Glomerular endothelial cell (primary cell): ENCODE data around the gene CELF5. TPM values are rescaled to one million over a fixed set of nuclear protein-coding genes. Genes with fewer than 3 reads are reported as not detected.
A peak's percentile ranks its signal among the peaks of the same experiment; 100 is the strongest.
"Not testable (repeated sequence)": the region's sequence is repeated elsewhere in the genome, so short reads cannot be mapped to it uniquely, and the experiment has no call there.

Experiments used
- DNase-seq: peaks from one replicate; pipeline ENCODE4 v3.0.0-alpha.2; 2011; ENCODE audit warnings: low read depth, low spot score; ENCODE audit errors: extremely low read depth
- total RNA-seq: library from RNA; depleted of rRNA; stranded (reverse); fragments of >200 nt; gene quantifications from 2 replicates; pipeline ENCODE4 v1.2.3, GENCODE V29; 2015

Gene CELF5
- total RNA-seq, 1 donor from 2014 or later, result 0.41 TPM

- DNase-seq, result no peak
These were observed 18.1 kb upstream of the CELF5 start for GRCh38 chr19:3206216-3206953.

DNA sequence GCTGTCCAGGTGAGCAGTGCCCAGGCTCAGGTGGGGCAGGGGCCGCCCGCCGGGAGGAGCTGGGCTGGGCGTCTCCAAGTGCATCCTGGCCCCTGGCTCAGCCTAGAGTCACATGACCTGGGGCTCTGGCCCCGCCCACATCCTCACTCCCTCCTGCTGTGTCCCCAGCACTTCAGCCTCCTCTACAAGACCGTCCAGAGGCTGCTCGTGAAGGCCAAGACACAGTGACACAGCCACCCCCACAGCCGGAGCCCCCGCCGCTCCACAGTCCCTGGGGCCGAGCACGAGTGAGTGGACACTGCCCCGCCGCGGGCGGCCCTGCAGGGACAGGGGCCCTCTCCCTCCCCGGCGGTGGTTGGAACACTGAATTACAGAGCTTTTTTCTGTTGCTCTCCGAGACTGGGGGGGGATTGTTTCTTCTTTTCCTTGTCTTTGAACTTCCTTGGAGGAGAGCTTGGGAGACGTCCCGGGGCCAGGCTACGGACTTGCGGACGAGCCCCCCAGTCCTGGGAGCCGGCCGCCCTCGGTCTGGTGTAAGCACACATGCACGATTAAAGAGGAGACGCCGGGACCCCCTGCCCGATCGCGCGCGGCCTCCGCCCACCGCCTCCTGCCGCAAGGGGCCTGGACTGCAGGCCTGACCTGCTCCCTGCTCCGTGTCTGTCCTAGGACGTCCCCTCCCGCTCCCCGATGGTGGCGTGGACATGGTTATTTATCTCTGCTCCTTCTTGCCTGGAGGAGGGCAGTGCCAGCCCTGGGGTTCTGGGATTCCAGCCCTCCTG is 16.8 kb upstream of the CELF5 start:
- DNase-seq, result no peak

DNA sequence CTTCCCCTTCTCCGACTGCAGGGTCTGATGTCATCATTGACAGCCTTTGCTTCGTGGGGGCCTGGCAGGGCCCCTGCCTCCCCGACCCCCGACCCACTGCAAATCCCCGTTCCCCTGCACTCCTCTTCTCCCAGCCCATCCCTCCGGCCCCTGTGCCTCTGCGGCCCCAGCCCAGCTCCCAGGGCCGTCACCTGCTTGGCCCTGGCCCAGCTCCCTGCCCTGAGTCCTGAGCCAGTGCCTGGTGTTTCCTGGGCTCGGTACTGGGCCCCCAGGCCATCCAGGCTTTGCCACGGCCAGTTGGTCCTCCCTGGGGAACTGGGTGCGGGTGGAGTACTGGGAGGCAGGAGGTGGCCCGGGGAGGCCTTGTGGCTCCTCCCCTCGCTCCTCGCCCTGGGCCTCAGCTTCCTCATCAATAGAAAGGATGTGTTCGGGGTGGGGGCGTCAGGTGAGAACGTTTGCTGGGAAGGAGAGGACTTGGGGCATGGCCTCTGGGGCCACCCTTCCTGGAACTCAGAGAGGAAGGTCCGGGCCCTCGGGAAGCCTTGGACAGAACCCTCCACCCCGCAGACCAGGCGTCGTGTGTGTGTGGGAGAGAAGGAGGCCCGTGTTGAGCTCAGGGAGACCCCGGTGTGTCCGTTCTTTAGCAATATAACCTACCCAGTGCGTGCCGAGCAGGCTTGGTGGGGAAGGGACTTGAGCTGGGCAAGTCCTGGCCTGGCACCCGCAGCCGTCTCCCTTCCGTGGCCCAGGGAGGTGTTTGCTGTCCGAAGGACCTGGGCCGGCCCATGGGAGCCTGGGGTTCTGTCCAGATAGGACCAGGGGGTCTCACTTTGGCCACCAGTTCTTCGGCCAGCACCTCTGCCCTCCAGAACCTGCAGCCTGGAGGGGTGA is 15.9 kb upstream of the CELF5 start:
- no peak for DNase-seq

- peak; percentile 1 for DNase-seq
These were observed 14.0 kb upstream of the CELF5 start for GRCh38 chr19:3210347-3211017.

GRCh38 chr19:3211191-3211590 is 13.3 kb upstream of the CELF5 start:
- DNase-seq, result no peak

- no peak for DNase-seq
These were observed 11.3 kb upstream of the CELF5 start for GRCh38 chr19:3213159-3213558.

DNA sequence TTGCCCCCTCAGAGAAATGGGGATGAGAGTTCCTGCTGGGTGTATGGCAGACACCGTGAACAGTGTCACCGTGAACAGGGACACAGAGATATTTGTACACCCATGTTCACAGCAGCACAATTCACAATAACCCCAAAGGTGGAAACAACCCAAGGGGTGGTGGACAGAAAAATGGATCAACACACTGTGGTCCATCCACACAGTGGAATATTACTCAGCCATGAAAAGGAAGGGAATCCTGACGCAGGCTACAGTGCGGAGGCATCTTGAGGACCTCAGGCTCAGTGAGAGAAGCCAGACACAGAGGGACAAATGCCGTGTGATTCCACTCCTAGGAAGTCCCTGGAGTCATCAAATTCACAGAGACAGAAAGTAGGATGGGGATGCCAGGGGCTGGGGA is 7.6 kb upstream of the CELF5 start:
- no peak for DNase-seq

GRCh38 chr19:3220576-3220975 is 3.9 kb upstream of the CELF5 start:
- no peak for DNase-seq

- not testable (repeated sequence) for DNase-seq
These were observed 2.9 kb upstream of the CELF5 start for GRCh38 chr19:3221576-3221975.

DNA sequence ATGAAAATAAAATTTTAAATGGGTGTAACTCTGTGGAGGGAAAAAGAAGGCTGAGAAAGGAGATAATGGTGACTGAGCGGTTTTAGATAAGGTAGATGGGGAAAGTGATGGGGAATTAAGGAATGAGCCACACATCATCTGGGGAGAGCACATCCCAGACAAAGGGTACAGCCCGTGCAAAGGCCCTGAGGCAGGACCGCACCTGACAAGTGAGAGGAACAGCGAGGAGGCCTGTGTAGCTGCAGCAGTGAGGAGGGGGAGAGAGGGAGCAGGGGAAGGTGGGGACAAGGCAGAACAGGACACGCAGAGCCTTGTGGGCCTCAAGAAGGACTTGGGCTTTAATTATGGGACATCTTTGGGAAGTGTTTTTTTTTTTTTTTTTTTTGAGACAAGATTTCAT is 1.8 kb upstream of the CELF5 start:
- DNase-seq, result no peak

- no peak for DNase-seq
These were observed 666 bp downstream of the CELF5 start for GRCh38 chr19:3225169-3225485.

- no peak for DNase-seq
These were observed 1.2 kb downstream of the CELF5 start for GRCh38 chr19:3225677-3226093.

DNA sequence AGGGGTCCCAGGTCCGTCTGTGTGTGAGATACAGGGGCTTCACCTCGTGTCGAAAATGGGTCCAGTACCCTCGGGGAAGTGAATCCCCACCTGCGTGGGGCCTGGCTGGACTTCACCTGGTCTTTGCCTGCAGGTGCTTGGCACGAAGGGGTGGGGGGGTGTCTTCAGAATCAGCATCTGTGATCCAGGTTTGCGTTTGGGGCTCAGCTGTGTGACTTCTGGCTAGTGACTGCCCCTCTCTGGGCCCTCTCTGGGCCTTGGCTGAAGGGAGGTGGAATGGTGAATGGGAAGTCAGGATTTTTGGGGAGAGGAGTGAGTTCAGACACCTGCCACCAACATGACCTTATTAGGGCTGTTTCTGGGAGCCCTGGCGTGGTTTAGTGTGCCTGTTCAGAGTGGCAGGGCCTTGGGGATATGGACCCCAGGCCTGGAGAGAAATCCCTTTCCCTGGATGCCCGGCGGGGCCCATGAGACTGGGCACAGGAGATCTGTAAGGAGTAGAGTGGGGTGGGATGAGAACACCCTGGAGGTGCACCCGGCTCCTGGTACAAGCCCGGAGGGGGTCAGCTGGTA is 2.7 kb downstream of the CELF5 start:
- DNase-seq, result no peak

- DNase-seq, result no peak
These were observed 4.9 kb downstream of the CELF5 start for GRCh38 chr19:3229346-3229743.

DNA sequence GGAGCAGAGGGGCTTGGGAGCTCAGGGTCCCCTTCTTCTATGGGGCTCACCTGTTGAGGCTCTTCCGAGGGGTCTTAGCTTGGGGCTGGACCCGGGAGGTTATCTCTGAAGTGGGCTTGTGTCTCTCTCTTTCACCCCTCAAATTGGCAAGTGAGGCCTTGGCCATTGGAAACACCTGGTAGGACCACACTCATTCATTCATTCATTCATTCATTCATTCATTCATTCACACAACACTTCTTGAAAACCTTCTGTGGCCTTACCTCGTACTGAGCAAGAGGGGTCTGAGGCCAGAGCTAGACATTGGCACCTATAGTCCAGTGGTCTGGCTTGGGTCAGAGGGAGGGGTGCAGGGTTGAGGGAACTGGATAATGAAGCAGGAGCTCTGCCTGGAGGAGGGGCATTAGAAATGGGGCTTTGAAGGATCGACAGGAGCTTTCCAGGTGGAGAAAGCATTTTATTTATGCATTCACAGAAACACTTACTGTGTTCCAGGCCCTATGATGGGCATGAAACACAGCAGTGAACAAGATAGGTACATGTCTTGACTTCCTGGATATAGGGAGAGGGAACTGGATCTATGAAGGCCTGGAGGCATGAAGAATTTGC is 5.5 kb downstream of the CELF5 start:
- no peak for DNase-seq

GRCh38 chr19:3231288-3231687 is 6.8 kb downstream of the CELF5 start:
- DNase-seq, result no peak

DNA sequence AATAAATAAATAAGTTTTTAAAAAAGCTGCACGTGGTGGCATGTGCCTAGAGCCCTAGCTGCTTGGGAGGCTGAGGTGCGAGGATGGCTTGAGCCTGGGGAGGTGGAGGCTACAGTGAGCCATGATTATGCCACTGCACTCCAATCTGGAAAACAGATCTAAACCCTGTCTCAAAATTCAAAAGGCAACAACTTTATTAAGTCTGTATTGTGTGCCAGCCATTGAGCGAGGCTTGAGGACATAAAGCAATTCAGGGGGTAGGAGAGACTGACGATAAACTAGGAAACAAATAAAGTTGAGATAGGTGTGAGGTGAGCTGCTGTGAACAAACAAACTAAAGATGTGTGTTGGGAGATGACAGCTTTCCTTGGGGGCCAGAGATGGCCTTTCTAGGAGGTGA is 8.7 kb downstream of the CELF5 start:
- no peak for DNase-seq

DNA sequence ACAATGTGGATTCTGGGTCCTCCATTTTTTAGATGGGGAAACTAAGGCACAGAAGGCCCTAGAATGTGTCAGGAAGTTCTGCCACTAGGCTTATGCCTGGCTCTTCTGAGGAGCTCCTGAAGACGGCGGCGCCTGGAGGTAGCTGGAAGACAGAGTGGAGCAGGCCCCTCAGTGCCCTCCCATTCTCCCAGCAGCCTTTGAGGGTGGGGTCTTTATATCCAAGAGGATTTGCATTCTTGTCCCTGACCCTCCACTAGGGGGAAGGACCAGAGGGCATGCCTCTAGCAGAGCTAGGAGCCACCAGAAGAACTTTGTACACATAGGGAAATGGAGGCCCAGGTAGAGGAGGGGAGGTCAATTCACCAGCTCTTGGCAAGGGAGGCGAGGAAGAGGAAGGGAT is 9.4 kb downstream of the CELF5 start:
- DNase-seq, result no peak

DNA sequence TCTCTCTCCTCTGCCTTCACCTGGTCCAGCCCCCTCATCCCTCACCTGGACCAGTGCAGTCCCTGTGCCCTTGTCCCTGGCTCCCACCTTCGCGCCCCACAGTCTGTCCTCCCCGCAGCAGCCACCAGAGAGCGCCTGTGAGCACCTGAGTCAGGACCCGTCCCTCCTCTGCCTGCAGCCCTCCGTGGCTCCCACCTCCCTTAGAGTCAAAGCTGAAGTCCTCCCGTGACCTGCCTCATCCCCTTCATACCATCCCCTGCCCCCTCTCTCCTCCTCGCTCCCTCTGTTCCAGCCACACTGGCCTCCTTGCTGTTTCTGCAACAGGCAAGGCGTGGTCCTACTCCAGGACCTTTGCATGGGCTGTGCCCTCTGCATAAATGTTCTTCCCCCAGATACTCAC is 10.3 kb downstream of the CELF5 start:
- no peak for DNase-seq

DNA sequence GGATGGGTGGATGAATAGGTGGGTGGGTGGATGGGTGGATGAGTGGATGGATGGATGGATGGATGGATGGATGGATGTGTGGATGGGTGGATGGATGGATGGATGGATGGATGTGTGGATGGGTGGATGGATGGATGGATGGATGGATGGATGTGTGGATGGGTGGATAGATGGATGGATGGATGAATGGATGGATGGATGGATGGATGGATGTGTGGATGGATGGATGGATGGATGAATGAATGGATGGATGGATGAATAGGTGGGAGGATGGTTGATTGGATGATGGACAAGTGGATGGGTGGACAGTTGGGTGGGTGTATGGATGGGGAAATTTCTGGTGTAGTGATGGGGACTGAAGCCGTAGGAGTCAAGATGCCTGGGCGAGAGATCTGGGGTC is 11.1 kb downstream of the CELF5 start:
- not testable (repeated sequence) for DNase-seq
